ENCODE results near the gene CYP2D6. TPM values are rescaled to one million over a fixed set of nuclear protein-coding genes. Genes with fewer than 3 reads are reported as not detected.

Gene CYP2D6
- total and polyA plus RNA-seq, 2 of the 8 experiments (the other 6 are each of a cell fraction or from before 2014, with no cell fraction given) = 0.93 to 1.7 TPM

GRCh38 chr22:42169055-42169469 lies 38.5 kb upstream of the CYP2D6 start (continued):
- no peak for TF ChIP-seq TCF12 (IDR thresholded peaks at IDR 0.05; ENCODE audit: low read depth, low read length)
- TF ChIP-seq CTCF (IDR thresholded peaks at IDR 0.05; ENCODE audit: control extremely low read depth in 1 of 3, insufficient read depth in 1 of 3, low read depth in 1 of 3, low read length in 3 of 3) = peak; percentile 99 to 100 (median 100)
- TF ChIP-seq SAP30 (IDR thresholded peaks at IDR 0.05; ENCODE audit: insufficient read depth, insufficient replicate concordance, low read length) = no peak
- TF ChIP-seq BCL11A (IDR thresholded peaks at IDR 0.05; ENCODE audit: low read depth in 2 of 2, low read length in 2 of 2) = no peak
- TF ChIP-seq, protein P1, sequence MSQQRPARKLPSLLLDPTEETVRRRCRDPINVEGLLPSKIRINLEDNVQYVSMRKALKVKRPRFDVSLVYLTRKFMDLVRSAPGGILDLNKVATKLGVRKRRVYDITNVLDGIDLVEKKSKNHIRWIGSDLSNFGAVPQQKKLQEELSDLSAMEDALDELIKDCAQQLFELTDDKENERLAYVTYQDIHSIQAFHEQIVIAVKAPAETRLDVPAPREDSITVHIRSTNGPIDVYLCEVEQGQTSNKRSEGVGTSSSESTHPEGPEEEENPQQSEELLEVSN (IDR thresholded peaks at IDR 0.05) = no peak

All from H1 (cell line).